Thoracic aorta (tissue), 2 donors: ENCODE measurements around the gene RPS3A. TPM values are rescaled to one million over a fixed set of nuclear protein-coding genes. Genes with fewer than 3 reads are reported as not detected.

Source experiments
- ATAC-seq: fragments of 150-250 bp; one replicate; pipeline ENCODE4 v1.8.0; 2017; ENCODE audit warnings: low read depth; ENCODE audit not compliant: insufficient number of reproducible peaks, low FRiP score
- DNase-seq: peaks from one replicate; pipeline ENCODE4 v3.0.0-alpha.2; 2020; ENCODE audit warnings: low spot score
- H3K27ac ChIP-seq, 2 donors: fragments of 200-600 bp; sonication (generic); 1 replicate in 1 of 2; 2 replicates in 1 of 2; pipeline ENCODE4 v1.5.1; 2016; ENCODE audit warnings: mild to moderate bottlenecking in 2 of 2, moderate library complexity in 2 of 2
- H3K27me3 ChIP-seq: fragments of 200-600 bp; sonication (generic); replicated peaks from 2 replicates; pipeline ENCODE4 v1.6.0; 2016; ENCODE audit warnings: mild to moderate bottlenecking; ENCODE audit not compliant: insufficient read depth
- H3K36me3 ChIP-seq: fragments of 200-600 bp; sonication (generic); one replicate; pipeline ENCODE4 v1.5.1; 2016
- H3K4me1 ChIP-seq, 2 donors: fragments of 200-600 bp; sonication (generic); 1 replicate in 1 of 2; 2 replicates in 1 of 2; pipeline versions ENCODE4 v1.5.1 to v1.6.0; 2016; ENCODE audit warnings: low read depth in 2 of 2, mild to moderate bottlenecking in 1 of 2; ENCODE audit not compliant: control insufficient read depth in 1 of 2
- H3K4me3 ChIP-seq: fragments of 200-600 bp; sonication (generic); 2 replicates; pipeline ENCODE4 v1.5.1; 2016; ENCODE audit warnings: mild to moderate bottlenecking
- H3K9me3 ChIP-seq: fragments of 200-600 bp; sonication (generic); 2 replicates; pipeline ENCODE4 v1.5.1; 2016
- CTCF ChIP-seq: fragments of 200-600 bp; sonication (generic); IDR thresholded peaks from one replicate; pipeline ENCODE4 v1.5.1; 2019; ENCODE audit warnings: antibody characterized with exemption
- total RNA-seq, 2 donors: library from RNA; depleted of rRNA; stranded (reverse); fragments of >200 nt; gene quantifications; one replicate each; pipeline versions ENCODE4 v1.1.0 to v1.2.3, GENCODE V29; 2016

The RPS3A gene
- total RNA-seq, 2 donors from 2014 or later: 1,368 to 1,778 TPM

- peak; percentile 40 for ATAC-seq
- DNase-seq: no peak
- Histone ChIP-seq H3K4me3 (no peak overlapping the region), H3K27me3 (no peaks in the 10 kb centered on the region), H3K27ac (no peak overlapping the region), H3K9me3 (no peaks in the 10 kb centered on the region), H3K4me1 (no peaks in the 10 kb centered on the region), H3K36me3 (peaks cover 23% of the 10 kb centered on the region)
- no peak for TF ChIP-seq CTCF
Observed at GRCh38 chr4:151144329-151145072, 45.1 kb downstream of the RPS3A start.

GRCh38 chr4:151147000-151147399 is 47.6 kb downstream of the RPS3A start:
- Histone ChIP-seq H3K4me1 (no peaks in the 10 kb centered on the region), H3K9me3 (no peaks in the 10 kb centered on the region), H3K4me3 (no peak overlapping the region), H3K36me3 (peaks cover 12% of the 10 kb centered on the region), H3K27ac (no peak overlapping the region), H3K27me3 (no peaks in the 10 kb centered on the region)
- ATAC-seq (no peak), DNase-seq (no peak)
- no peak for TF ChIP-seq CTCF

- no peak for DNase-seq
- Histone ChIP-seq H3K9me3 (no peaks in the 10 kb centered on the region), H3K36me3 (peaks cover 12% of the 10 kb centered on the region), H3K4me3 (no peak overlapping the region), H3K27me3 (no peaks in the 10 kb centered on the region), H3K4me1 (no peaks in the 10 kb centered on the region), H3K27ac (no peak overlapping the region)
- ATAC-seq: no peak
- TF ChIP-seq CTCF: no peak
Observed at GRCh38 chr4:151148261-151148660, 48.8 kb downstream of the RPS3A start.

- TF ChIP-seq CTCF: no peak
- Histone ChIP-seq H3K4me3 (no peak overlapping the region), H3K27me3 (no peaks in the 10 kb centered on the region), H3K9me3 (no peaks in the 10 kb centered on the region), H3K27ac (no peak overlapping the region), H3K36me3 (peaks cover 12% of the 10 kb centered on the region), H3K4me1 (no peaks in the 10 kb centered on the region)
- ATAC-seq: no peak
- DNase-seq: no peak
Observed at GRCh38 chr4:151150821-151151580, 51.6 kb downstream of the RPS3A start.

GRCh38 chr4:151152028-151152427 is 52.6 kb downstream of the RPS3A start:
- DNase-seq: no peak
- Histone ChIP-seq H3K27ac (no peak overlapping the region), H3K4me3 (no peak overlapping the region), H3K9me3 (no peaks in the 10 kb centered on the region), H3K4me1 (no peaks in the 10 kb centered on the region), H3K27me3 (no peaks in the 10 kb centered on the region), H3K36me3 (peaks cover 12% of the 10 kb centered on the region)
- no peak for ATAC-seq
- no peak for TF ChIP-seq CTCF
